Mesenchymal stem cell (in vitro differentiated cells and primary cell): ENCODE results near the gene GDI2.

Source experiments
- DNase-seq: peaks from one replicate; pipeline ENCODE4 v3.0.0-alpha.2; 2013
- H2AFZ ChIP-seq: one replicate; pipeline ENCODE4 v1.6.1; 2013; ENCODE audit warnings: low read depth, mild to moderate bottlenecking, control low read depth, inconsistent platforms, low read length, moderate library complexity
- H2AK5ac ChIP-seq: 2 replicates; pipeline ENCODE4 v1.6.1; 2013; ENCODE audit warnings: low read length, moderate library complexity, mild to moderate bottlenecking, inconsistent platforms; ENCODE audit not compliant: severe bottlenecking
- H2BK120ac ChIP-seq: one replicate; pipeline ENCODE4 v1.6.1; 2013; ENCODE audit warnings: low read depth, mild to moderate bottlenecking, inconsistent platforms, low read length, moderate library complexity
- H2BK12ac ChIP-seq, 2 experiments: one replicate each; pipeline ENCODE4 v1.6.1; 2013; ENCODE audit warnings: inconsistent platforms in 2 of 2, low read length in 2 of 2, mild to moderate bottlenecking in 2 of 2, moderate library complexity in 2 of 2, control low read depth in 1 of 2
- H2BK15ac ChIP-seq: one replicate; pipeline ENCODE4 v1.6.1; 2013; ENCODE audit warnings: mild to moderate bottlenecking, low read depth, inconsistent platforms; ENCODE audit not compliant: poor library complexity, severe bottlenecking
- H2BK5ac ChIP-seq: 2 replicates; pipeline ENCODE4 v1.6.1; 2013; ENCODE audit warnings: low read depth, mild to moderate bottlenecking, low read length, control low read depth, inconsistent platforms; ENCODE audit not compliant: poor library complexity, severe bottlenecking
- H3K14ac ChIP-seq, 2 experiments: one replicate each; pipeline ENCODE4 v1.6.1; 2013; ENCODE audit warnings: inconsistent platforms in 2 of 2, low read length in 2 of 2, control low read depth in 1 of 2, mild to moderate bottlenecking in 1 of 2, moderate library complexity in 1 of 2
- H3K18ac ChIP-seq, 2 experiments: one replicate each; pipeline ENCODE4 v1.6.1; 2013; ENCODE audit warnings: inconsistent platforms in 2 of 2, low read length in 2 of 2, control low read depth in 1 of 2, low read depth in 1 of 2, mild to moderate bottlenecking in 1 of 2
- H3K23ac ChIP-seq, 2 experiments: one replicate each; pipeline ENCODE4 v1.6.1; 2013; ENCODE audit warnings: inconsistent platforms in 2 of 2, low read length in 2 of 2, mild to moderate bottlenecking in 2 of 2, moderate library complexity in 2 of 2, control low read depth in 1 of 2
- H3K27ac ChIP-seq: 2 replicates; pipeline ENCODE4 v1.5.1; 2013; ENCODE audit warnings: mild to moderate bottlenecking, moderate library complexity, low read length, control low read depth, inconsistent platforms; ENCODE audit not compliant: poor library complexity, severe bottlenecking
- H3K27me3 ChIP-seq, 2 experiments: 2 replicates each; pipeline versions ENCODE4 v1.6.1 to v1.7.0; 2013; ENCODE audit warnings: low read length in 2 of 2, mild to moderate bottlenecking in 2 of 2, moderate library complexity in 2 of 2, control low read depth in 1 of 2, inconsistent platforms in 1 of 2; ENCODE audit not compliant: control insufficient read depth in 1 of 2, insufficient read depth in 1 of 2
- H3K36me3 ChIP-seq, 2 experiments: 2 replicates each; pipeline versions ENCODE4 v1.6.1 to v1.7.0; 2013; ENCODE audit warnings: low read length in 2 of 2, control low read depth in 1 of 2, inconsistent platforms in 1 of 2, low read depth in 1 of 2, mild to moderate bottlenecking in 1 of 2; ENCODE audit not compliant: insufficient read depth in 2 of 2, control insufficient read depth in 1 of 2
- H3K4ac ChIP-seq, 2 experiments: one replicate each; pipeline ENCODE4 v1.6.1; 2013; ENCODE audit warnings: inconsistent platforms in 2 of 2, low read length in 2 of 2, mild to moderate bottlenecking in 2 of 2, moderate library complexity in 2 of 2, control low read depth in 1 of 2, low read depth in 1 of 2
- H3K4me1 ChIP-seq: 2 replicates; pipeline ENCODE4 v1.6.1; 2013; ENCODE audit warnings: low read depth, low read length, control low read depth; ENCODE audit not compliant: control insufficient read depth, insufficient read depth
- H3K4me2 ChIP-seq: 2 replicates; pipeline ENCODE4 v1.6.1; 2013; ENCODE audit warnings: low read length, mild to moderate bottlenecking, inconsistent platforms; ENCODE audit not compliant: poor library complexity, severe bottlenecking
- H3K4me3 ChIP-seq, 2 experiments: 2 replicates each; pipeline versions ENCODE4 v1.5.1 to v1.7.0; 2013; ENCODE audit warnings: low read length in 2 of 2, mild to moderate bottlenecking in 2 of 2, control low read depth in 1 of 2, low read depth in 1 of 2; ENCODE audit not compliant: insufficient read depth in 1 of 2
- H3K79me1 ChIP-seq: replicated peaks from 2 replicates; pipeline ENCODE4 v1.6.1; 2013; ENCODE audit warnings: mild to moderate bottlenecking, control low read depth, low read length, inconsistent platforms; ENCODE audit not compliant: poor library complexity, severe bottlenecking
- H3K9ac ChIP-seq: 2 replicates; pipeline ENCODE4 v1.7.0; 2013; ENCODE audit warnings: mild to moderate bottlenecking, low read length, moderate library complexity
- H3K9me3 ChIP-seq: 2 replicates; pipeline ENCODE4 v1.7.0; 2013; ENCODE audit warnings: mild to moderate bottlenecking, low read length; ENCODE audit not compliant: control insufficient read depth
- H4K8ac ChIP-seq: one replicate; pipeline ENCODE4 v1.6.1; 2013; ENCODE audit warnings: inconsistent platforms, mild to moderate bottlenecking, low read length, moderate library complexity
- H4K91ac ChIP-seq: one replicate; pipeline ENCODE4 v1.6.1; 2013; ENCODE audit warnings: mild to moderate bottlenecking, low read length, inconsistent platforms
- WGBS: methylation state at CpG from one replicate; pipeline ENCODE4 v1.1.7; 2013; ENCODE audit warnings: mixed read lengths; 5-methylcytosine and 5-hydroxymethylcytosine counted together

GDI2 gene

DNA sequence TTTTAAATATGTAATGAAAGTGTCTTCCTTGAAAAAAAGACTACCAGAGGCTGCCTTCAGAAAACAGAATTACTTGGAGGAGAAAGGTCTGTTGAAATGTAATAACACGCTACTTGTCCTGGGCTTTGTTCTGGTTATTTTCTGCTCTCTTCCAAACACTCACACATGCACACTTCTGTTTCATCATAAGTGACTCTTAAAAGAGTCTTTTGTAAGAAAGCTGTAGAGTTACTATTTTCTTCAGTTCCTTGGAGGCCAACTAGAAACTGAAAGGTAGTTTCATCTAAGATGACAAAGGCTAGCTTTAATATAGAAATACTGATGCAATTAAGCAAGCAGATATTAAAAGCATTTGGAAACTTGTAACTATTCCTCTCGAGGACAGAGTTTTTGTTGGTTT is 89.5 kb downstream of the GDI2 start:
- H3K18ac ChIP-seq: no peak overlapping the region
- H3K27ac ChIP-seq: no peak overlapping the region
- H2BK5ac ChIP-seq: no peak overlapping the region
- H3K4me2 ChIP-seq: no peak overlapping the region
- no peak overlapping the region for H2AFZ ChIP-seq
- no peaks in the 10 kb centered on the region for H3K9me3 ChIP-seq
- no peaks in the 10 kb centered on the region for H3K27me3 ChIP-seq
- H3K36me3 ChIP-seq: peaks cover 14 to 53% of the 10 kb centered on the region in 2 experiments
- H3K79me1 ChIP-seq: peaks cover 5% of the 10 kb centered on the region
- WGBS: 100% methylated on average over 1 of the region's 2 CpGs
- no peak overlapping the region for H3K23ac ChIP-seq
- H3K14ac ChIP-seq: no peak overlapping the region
- H3K4me3 ChIP-seq: no peak overlapping the region
- no peak overlapping the region for H2BK12ac ChIP-seq
- H2BK120ac ChIP-seq: no peak overlapping the region
- no peak overlapping the region for H4K91ac ChIP-seq
- H2AK5ac ChIP-seq: no peak overlapping the region
- no peak overlapping the region for H3K4ac ChIP-seq
- no peaks in the 10 kb centered on the region for H3K4me1 ChIP-seq
- no peak overlapping the region for H4K8ac ChIP-seq
- no peak overlapping the region for H2BK15ac ChIP-seq
- no peak overlapping the region for H3K9ac ChIP-seq
- DNase-seq: no peak

DNA sequence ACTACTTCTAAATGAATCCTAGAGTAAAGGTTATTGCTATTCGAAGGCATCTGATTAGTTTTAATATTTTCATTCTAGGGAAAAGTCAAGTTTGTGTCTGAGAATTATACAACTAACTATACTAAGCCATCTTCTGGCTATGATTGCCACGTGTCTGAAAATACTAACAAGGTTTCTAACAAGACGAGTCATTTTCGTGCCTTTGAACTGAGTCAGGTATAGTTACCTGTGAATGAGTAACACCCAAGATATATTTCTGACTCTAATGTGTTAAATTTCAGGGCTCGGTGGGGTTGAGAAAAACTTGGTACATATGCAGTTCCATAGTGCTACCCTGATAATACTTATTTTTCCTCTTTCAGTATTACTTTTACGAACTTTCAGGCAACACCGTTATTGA is 93.1 kb downstream of the GDI2 start:
- Histone ChIP-seq H3K4me1 (no peaks in the 10 kb centered on the region), H2BK5ac (no peak overlapping the region), H2BK120ac (no peak overlapping the region), H3K27me3 (no peaks in the 10 kb centered on the region), H3K18ac (no peak overlapping the region), H4K91ac (no peak overlapping the region), H3K14ac (no peak overlapping the region), H3K4ac (no peak overlapping the region), H2AFZ (no peak overlapping the region), H3K9ac (no peak overlapping the region), H3K4me3 (no peak overlapping the region), H3K23ac (no peak overlapping the region), H2BK15ac (no peak overlapping the region), H3K36me3 (peaks cover 7 to 34% of the 10 kb centered on the region in 2 experiments), H3K9me3 (no peaks in the 10 kb centered on the region), H2BK12ac (no peak overlapping the region), H3K79me1 (peaks cover 5% of the 10 kb centered on the region), H3K27ac (no peak overlapping the region), H2AK5ac (no peak overlapping the region), H3K4me2 (no peak overlapping the region), H4K8ac (no peak overlapping the region)
- no peak for DNase-seq
- WGBS: 92% methylated on average over 6 of the region's 7 CpGs

DNA sequence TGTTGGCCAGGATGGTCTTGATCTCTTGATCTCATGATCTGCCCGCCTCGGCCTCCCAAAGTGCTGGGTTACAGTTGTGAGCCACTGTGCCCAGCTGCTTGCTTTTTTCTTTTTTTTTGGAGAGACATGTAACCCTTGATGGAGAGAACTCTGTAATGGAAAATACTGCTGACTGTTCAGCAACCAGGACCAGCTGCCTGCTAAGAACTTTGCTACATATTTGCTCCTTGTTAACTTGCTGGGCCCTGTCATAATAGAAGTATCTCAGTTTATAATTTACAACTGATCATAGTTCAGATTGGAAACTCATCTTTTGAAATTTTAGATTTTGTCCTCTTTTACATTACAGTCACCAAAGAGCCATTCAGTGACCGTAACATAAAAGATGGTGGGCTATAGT is 93.7 kb downstream of the GDI2 start:
- Histone ChIP-seq H3K27me3 (no peaks in the 10 kb centered on the region), H3K4me2 (no peak overlapping the region), H3K9ac (no peak overlapping the region), H3K4me3 (no peak overlapping the region), H3K36me3 (peaks cover 3 to 34% of the 10 kb centered on the region in 2 experiments), H3K14ac (no peak overlapping the region), H2BK12ac (no peak overlapping the region), H2BK15ac (no peak overlapping the region), H3K4me1 (no peaks in the 10 kb centered on the region), H2BK120ac (no peak overlapping the region), H4K8ac (no peak overlapping the region), H3K9me3 (no peaks in the 10 kb centered on the region), H3K79me1 (peaks cover 8% of the 10 kb centered on the region), H2AFZ (no peak overlapping the region), H3K4ac (no peak overlapping the region), H2BK5ac (no peak overlapping the region), H4K91ac (no peak overlapping the region), H3K23ac (no peak overlapping the region), H3K18ac (no peak overlapping the region), H2AK5ac (no peak overlapping the region), H3K27ac (no peak overlapping the region)
- WGBS: 93% methylated on average over 3 of the region's 3 CpGs
- DNase-seq: no peak
